ENCODE results near the gene GTF2F1. TPM values are rescaled to one million over a fixed set of nuclear protein-coding genes. Genes with fewer than 3 reads are reported as not detected.
A peak's percentile ranks its signal among the peaks of the same experiment; 100 is the strongest.
"Not testable (repeated sequence)": the region's sequence is repeated elsewhere in the genome, so short reads cannot be mapped to it uniquely, and the experiment has no call there.

GTF2F1 gene
- total RNA-seq, 1 experiment from 2014 or later: 67.2 TPM

DNA sequence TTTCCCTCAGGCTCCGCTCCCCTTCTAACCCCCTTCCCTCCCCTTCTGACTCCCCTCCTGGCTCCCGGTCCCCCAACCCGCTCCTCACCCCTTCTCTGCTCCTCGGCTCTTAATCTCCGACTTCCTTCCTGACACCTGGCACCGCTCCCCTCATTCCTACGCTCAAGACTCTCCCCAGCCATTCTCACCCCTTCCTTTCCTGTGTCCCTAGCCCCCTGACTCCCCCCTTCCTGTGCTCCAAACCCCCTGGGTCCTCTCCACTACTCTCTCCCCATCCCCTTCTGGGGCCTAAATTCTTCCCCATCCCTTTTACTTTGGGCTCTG, 31.0 kb downstream of the GTF2F1 start:
- Histone ChIP-seq H4K8ac (replicated peaks; ENCODE audit: insufficient read length, low read depth, low read length) (no peak overlapping the region), H3K23ac (ENCODE audit: insufficient read length, low read depth, low read length) (no peak overlapping the region), H3K56ac (ENCODE audit: insufficient read length, low read depth, low read length) (no peak overlapping the region), H3K79me1 (ENCODE audit: insufficient read depth, low read depth, low read length, poor library complexity, severe bottlenecking) (no peaks in the 10 kb centered on the region), H3K9me3 (ENCODE audit: control insufficient read depth, low read depth, low read length) (no peaks in the 10 kb centered on the region), H2BK12ac (ENCODE audit: insufficient read length, low read depth, low read length) (no peak overlapping the region), H4K20me1 (ENCODE audit: control insufficient read depth, insufficient read depth, insufficient read length) (no peaks in the 10 kb centered on the region), H3K27ac (ENCODE audit: insufficient read length, low read depth, low read length) (no peak overlapping the region), H2BK20ac (ENCODE audit: low read depth, low read length, poor library complexity, severe bottlenecking) (no peak overlapping the region), H3K4me2 (ENCODE audit: insufficient read depth, insufficient read length, low read length) (peak overlapping the region; percentile 70), H3K18ac (ENCODE audit: insufficient read length, low read depth, low read length) (no peak overlapping the region), H2BK15ac (ENCODE audit: low read depth, low read length) (no peak overlapping the region), H3T11ph (ENCODE audit: low read length) (no peak overlapping the region), H3K9ac (ENCODE audit: extremely low read depth, insufficient read length, low read length) (peak overlapping the region; percentile 43), H4K5ac (ENCODE audit: insufficient read length, low read depth, low read length) (no peak overlapping the region), H3K79me2 (ENCODE audit: insufficient read depth, low read length) (no peaks in the 10 kb centered on the region), H4K91ac (ENCODE audit: insufficient read length, low read depth, low read length) (no peak overlapping the region), H3K4ac (ENCODE audit: low read depth, low read length) (no peak overlapping the region), H2BK120ac (ENCODE audit: low read depth, low read length, poor library complexity, severe bottlenecking) (no peak overlapping the region), H3K14ac (ENCODE audit: insufficient read depth, low read length) (peak overlapping the region; percentile 0; the same call in 1 of the 2 replicates), H2AK5ac (ENCODE audit: insufficient read length, low read length) (no peak overlapping the region), H2BK5ac (ENCODE audit: insufficient read length, low read length) (no peak overlapping the region), H3K27me3 (ENCODE audit: insufficient read depth, low read length) (no peaks in the 10 kb centered on the region), H3K23me2 (ENCODE audit: insufficient read length, low read depth, low read length, poor library complexity, severe bottlenecking) (peaks cover 7% of the 10 kb centered on the region), H3K4me1 (ENCODE audit: insufficient read depth, low read length) (no peaks in the 10 kb centered on the region), H2AFZ (ENCODE audit: low read length) (no peak overlapping the region)
- no peaks in the 10 kb centered on the region for H3K9me3 Mint-ChIP-seq
- peaks cover 4 to 11% of the 10 kb centered on the region in 2 experiments; a peak in 3 of 4 replicates for H3K4me1 Mint-ChIP-seq
- peaks cover 3% of the 10 kb centered on the region for H3K27me3 Mint-ChIP-seq (ENCODE audit: low read depth)
- H3K36me3 Mint-ChIP-seq (ENCODE audit: insufficient read depth in 1 of 3, low read depth in 3 of 3): peaks cover 21 to 31% (median 26%) of the 10 kb centered on the region in 3 experiments
- DNase-seq: no peak
- TF ChIP-seq, protein P1, sequence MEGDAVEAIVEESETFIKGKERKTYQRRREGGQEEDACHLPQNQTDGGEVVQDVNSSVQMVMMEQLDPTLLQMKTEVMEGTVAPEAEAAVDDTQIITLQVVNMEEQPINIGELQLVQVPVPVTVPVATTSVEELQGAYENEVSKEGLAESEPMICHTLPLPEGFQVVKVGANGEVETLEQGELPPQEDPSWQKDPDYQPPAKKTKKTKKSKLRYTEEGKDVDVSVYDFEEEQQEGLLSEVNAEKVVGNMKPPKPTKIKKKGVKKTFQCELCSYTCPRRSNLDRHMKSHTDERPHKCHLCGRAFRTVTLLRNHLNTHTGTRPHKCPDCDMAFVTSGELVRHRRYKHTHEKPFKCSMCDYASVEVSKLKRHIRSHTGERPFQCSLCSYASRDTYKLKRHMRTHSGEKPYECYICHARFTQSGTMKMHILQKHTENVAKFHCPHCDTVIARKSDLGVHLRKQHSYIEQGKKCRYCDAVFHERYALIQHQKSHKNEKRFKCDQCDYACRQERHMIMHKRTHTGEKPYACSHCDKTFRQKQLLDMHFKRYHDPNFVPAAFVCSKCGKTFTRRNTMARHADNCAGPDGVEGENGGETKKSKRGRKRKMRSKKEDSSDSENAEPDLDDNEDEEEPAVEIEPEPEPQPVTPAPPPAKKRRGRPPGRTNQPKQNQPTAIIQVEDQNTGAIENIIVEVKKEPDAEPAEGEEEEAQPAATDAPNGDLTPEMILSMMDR (conservative IDR thresholded peaks at IDR 0.05): no peak
- peak overlapping the region in 2 of 3 experiments; percentile 40 to 81; a peak in 2 of 7 replicates for H3K27ac Mint-ChIP-seq
- no CpG with 5 or more reads among the region's 7 CpGs for WGBS (ENCODE audit: extremely low coverage, insufficient read length, low lambda C conversion rate)
- H3K4me3 Mint-ChIP-seq: peak overlapping the region; percentile 84 to 93

DNA sequence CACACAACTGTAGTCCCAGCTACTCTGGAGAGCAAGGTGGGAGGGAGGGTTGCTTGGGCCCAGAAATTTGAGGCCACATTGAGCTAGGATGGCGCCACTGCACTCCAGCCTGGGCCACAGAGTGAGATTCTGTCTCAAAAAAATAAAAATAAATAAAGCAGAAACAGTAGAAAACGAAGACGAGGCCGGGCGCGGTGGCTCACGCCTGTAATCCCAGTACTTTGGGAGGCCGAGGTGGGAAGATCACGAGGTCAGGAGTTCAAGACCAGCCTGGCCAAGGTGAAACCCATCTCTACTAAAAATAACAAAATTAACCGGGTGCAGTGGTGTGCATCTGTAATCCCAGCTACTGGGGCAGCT, 32.1 kb downstream of the GTF2F1 start:
- not testable (repeated sequence) for H2BK5ac ChIP-seq (ENCODE audit: insufficient read length, low read length); H3K56ac ChIP-seq (ENCODE audit: insufficient read length, low read depth, low read length); H3K79me2 ChIP-seq (ENCODE audit: insufficient read depth, low read length); H3K9me3 Mint-ChIP-seq; H3K27ac ChIP-seq (ENCODE audit: insufficient read length, low read depth, low read length); H3K14ac ChIP-seq (ENCODE audit: insufficient read depth, low read length); DNase-seq; H3K79me1 ChIP-seq (ENCODE audit: insufficient read depth, low read depth, low read length, poor library complexity, severe bottlenecking); H3K18ac ChIP-seq (ENCODE audit: insufficient read length, low read depth, low read length); H3K9ac ChIP-seq (ENCODE audit: extremely low read depth, insufficient read length, low read length); H3K27me3 Mint-ChIP-seq (ENCODE audit: low read depth); H3K4me1 ChIP-seq (ENCODE audit: insufficient read depth, low read length); H2AFZ ChIP-seq (ENCODE audit: low read length); H3T11ph ChIP-seq (ENCODE audit: low read length); H3K27me3 ChIP-seq (ENCODE audit: insufficient read depth, low read length); H3K27ac Mint-ChIP-seq; H2BK12ac ChIP-seq (ENCODE audit: insufficient read length, low read depth, low read length); H4K91ac ChIP-seq (ENCODE audit: insufficient read length, low read depth, low read length); H4K8ac ChIP-seq (replicated peaks; ENCODE audit: insufficient read length, low read depth, low read length); H3K23me2 ChIP-seq (ENCODE audit: insufficient read length, low read depth, low read length, poor library complexity, severe bottlenecking); H2BK15ac ChIP-seq (ENCODE audit: low read depth, low read length); H3K9me3 ChIP-seq (ENCODE audit: control insufficient read depth, low read depth, low read length); H3K4ac ChIP-seq (ENCODE audit: low read depth, low read length); H2BK20ac ChIP-seq (ENCODE audit: low read depth, low read length, poor library complexity, severe bottlenecking); H2BK120ac ChIP-seq (ENCODE audit: low read depth, low read length, poor library complexity, severe bottlenecking); H3K23ac ChIP-seq (ENCODE audit: insufficient read length, low read depth, low read length); H2AK5ac ChIP-seq (ENCODE audit: insufficient read length, low read length); H4K5ac ChIP-seq (ENCODE audit: insufficient read length, low read depth, low read length); H4K20me1 ChIP-seq (ENCODE audit: control insufficient read depth, insufficient read depth, insufficient read length)
- peaks cover 13 to 22% (median 18%) of the 10 kb centered on the region in 3 experiments for H3K36me3 Mint-ChIP-seq (ENCODE audit: insufficient read depth in 1 of 3, low read depth in 3 of 3)
- peak overlapping the region; percentile 70 for H3K4me2 ChIP-seq (ENCODE audit: insufficient read depth, insufficient read length, low read length)
- no CpG with 5 or more reads among the region's 10 CpGs for WGBS (ENCODE audit: extremely low coverage, insufficient read length, low lambda C conversion rate)
- H3K4me1 Mint-ChIP-seq: peaks cover 4 to 11% of the 10 kb centered on the region in 2 experiments; a peak in 3 of 4 replicates
- peak overlapping the region; percentile 84 to 93 for H3K4me3 Mint-ChIP-seq
